Heart left ventricle (tissue), 16 donors: ENCODE measurements around the gene LRRC55. TPM values are rescaled to one million over a fixed set of nuclear protein-coding genes. Genes with fewer than 3 reads are reported as not detected.

ENCODE experiments used
- ATAC-seq, 4 donors: fragments of 200-7000 bp; cut with Tn5 transposase; one replicate each; pipeline ENCODE4 v1.9.1; 2020 to 2022; ENCODE audit warnings: moderate library complexity in 4 of 4, mild to moderate bottlenecking in 3 of 4, moderate number of reproducible peaks in 1 of 4
- DNase-seq, 5 donors: peaks; one replicate each; pipeline ENCODE4 v3.0.0-alpha.2; 2020
- H3K27ac ChIP-seq, 12 donors: fragments of 200-600 bp; sonication (generic) in 4 of 12; one replicate each; pipeline versions ENCODE4 v1.5.0 to v1.8.0; 2016 to 2022; ENCODE audit warnings: mild to moderate bottlenecking in 2 of 12
- H3K27me3 ChIP-seq, 9 donors: fragments of 200-600 bp; sonication (generic) in 2 of 9; one replicate each; pipeline versions ENCODE4 v1.5.1 to v1.8.0; 2016 to 2022; ENCODE audit warnings: mild to moderate bottlenecking in 3 of 9
- H3K36me3 ChIP-seq, 9 donors: fragments of 200-600 bp; sonication (generic) in 2 of 9; one replicate each; pipeline versions ENCODE4 v1.5.0 to v1.8.0; 2018 to 2022; ENCODE audit warnings: mild to moderate bottlenecking in 2 of 9
- H3K4me1 ChIP-seq, 12 donors: fragments of 200-600 bp; sonication (generic) in 4 of 12; one replicate each; pipeline versions ENCODE4 v1.5.0 to v1.8.0; 2016 to 2022; ENCODE audit warnings: mild to moderate bottlenecking in 3 of 12
- H3K4me3 ChIP-seq, 12 donors: fragments of 200-600 bp; sonication (generic) in 4 of 12; one replicate each; pipeline versions ENCODE4 v1.5.0 to v1.8.0; 2017 to 2022; ENCODE audit warnings: mild to moderate bottlenecking in 9 of 12, moderate library complexity in 4 of 12
- H3K9me3 ChIP-seq, 12 donors: fragments of 200-600 bp; sonication (generic) in 4 of 12; one replicate each; pipeline versions ENCODE4 v1.5.0 to v1.8.0; 2016 to 2022; ENCODE audit warnings: mild to moderate bottlenecking in 1 of 12
- CTCF ChIP-seq, 12 donors: fragments of 200-600 bp; sonication (generic) in 4 of 12; IDR thresholded peaks; one replicate each; pipeline versions ENCODE4 v1.5.0 to v1.8.0; 2018 to 2022; ENCODE audit warnings: antibody characterized with exemption in 12 of 12, mild to moderate bottlenecking in 5 of 12
- POLR2A ChIP-seq, 2 donors: fragments of 450-650 bp; IDR thresholded peaks; one replicate each; pipeline ENCODE4 v1.6.1; 2017; ENCODE audit warnings: antibody characterized with exemption in 2 of 2, mild to moderate bottlenecking in 2 of 2, moderate library complexity in 2 of 2
- WGBS, 4 donors: extraction: QIAGEN DNeasy Blood & Tissue Kit in 2 of 4; methylation state at CpG; one replicate each; pipeline versions ENCODE4 v1.1.5 to v1.1.7; 2013 to 2018; 5-methylcytosine and 5-hydroxymethylcytosine counted together
- intact Hi-C, 10 donors: fragments of 100-400 bp; cut with DNase I; formaldehyde crosslinking; loops; one replicate each; pipeline versions ENCODE4 v1.11.1 to v1.14.2; 2022
- polyA plus RNA-seq, 2 donors: library from polyadenylated mRNA; stranded (reverse); fragments of 200-250 nt; gene quantifications; one replicate each; pipeline ENCODE4 v1.2.3, GENCODE V29; 2013
- total RNA-seq, 9 donors: library from RNA; depleted of rRNA in 2 of 9; stranded (reverse); fragments of >200 nt in 2 of 9; fragmentation: NEBNext Ultra II Directional in 3 of 9; extraction: Animal tissue kit (Norgen Biotek cat#: 25700) in 3 of 9; gene quantifications; one replicate each; pipeline versions ENCODE4 v1.1.0 to v1.2.4, GENCODE V29; 2016 to 2023
- donor health status: ischemic (EF 13 %, LVEDD 7.1; RV severe dilation, severe dysfunction).
- donor health status: healthy with polysubstance abuse.
- donor health status: DM: no; HTN: yes; CAD: no.
- donor health status: DM: no; HTN: no; CAD: no.
- donor health status: ischemic (EF 25% LVEDD 6.9; RV normal size, moderate dysfunction).
- donor health status: ischemic (EF 25% LVEDD 5.7; RV mildly dilated, moderate dysfunction).
- donor health status: healthy.
- donor health status: DM: yes; HTN: yes; CAD: no.
- donor health status: ischemic (EF 35%, LVEDD 5.7; RV mildly dilated, moderate dysfunction).
- donor health status: nonischemic (EF 11% LVEDD 7.7; RV severe dilation, severe dysfunction).
- donor health status: DM: yes; HTN: yes; CAD: no.
- donor health status: PGD.
- donor health status: ischemic (EF 29% LVEDD 5.4; RV normal size, mild dysfunction).
- donor health status: nonischemic (EF 23%, LVEDD 6.1; RV moderate dilation, normal function).

LRRC55 gene
- total and polyA plus RNA-seq, 11 donors, result 0.07 to 1.1 (median 0.26) TPM; not detected in 3

GRCh38 chr11:57203359-57203758 lies 21.6 kb downstream of the LRRC55 start:
- H3K27me3 ChIP-seq, result no peaks in the 10 kb centered on the region
- intact Hi-C loops, result loop anchor here in 7 of 10 donors (5.0 to 10.0 kb wide), 6 partner anchors 34 to 69 kb away; partner anchors contain the start of gene APLNR (in 1 of the 7)
- H3K4me1 ChIP-seq, result peaks cover 12 to 81% (median 45%) of the 10 kb centered on the region in 12 donors
- peak overlapping the region in 10 of 12 donors; percentile 30 to 73 (median 51) for H3K27ac ChIP-seq
- H3K9me3 ChIP-seq, result no peaks in the 10 kb centered on the region
- ATAC-seq, result peak; percentile 82 to 83 (median 82)
- 8 to 20% (median 17%) methylated on average over 3 of the region's 3 CpGs for WGBS, 4 donors
- DNase-seq, result peak; percentile 77 to 92 (median 88)
- H3K36me3 ChIP-seq, result no peaks in the 10 kb centered on the region
- TF ChIP-seq CTCF (IDR thresholded peaks at IDR 0.05), result no peak
- no peak for TF ChIP-seq POLR2A (IDR thresholded peaks at IDR 0.05)
- H3K4me3 ChIP-seq, result no peak overlapping the region

- TF ChIP-seq CTCF (IDR thresholded peaks at IDR 0.05) (no peak), POLR2A (IDR thresholded peaks at IDR 0.05) (no peak)
- WGBS, 4 donors, result 57 to 69% (median 60%) methylated on average over 7 of the region's 7 CpGs
- DNase-seq (no peak), ATAC-seq (no peak)
- H3K4me3 ChIP-seq, result no peak overlapping the region
- no peaks in the 10 kb centered on the region for H3K27me3 ChIP-seq
- intact Hi-C loops, result loop anchor here in 7 of 10 donors (5.0 to 10.0 kb wide), 6 partner anchors 33 to 69 kb away; partner anchors contain the start of gene APLNR (in 1 of the 7)
- no peaks in the 10 kb centered on the region for H3K9me3 ChIP-seq
- H3K4me1 ChIP-seq, result peaks cover 12 to 81% (median 45%) of the 10 kb centered on the region in 12 donors
- no peaks in the 10 kb centered on the region for H3K36me3 ChIP-seq
- H3K27ac ChIP-seq, result peak overlapping the region in 9 of 12 donors; percentile 9 to 73 (median 51)
These were observed 22.2 kb downstream of the LRRC55 start for GRCh38 chr11:57203882-57204480.

- H3K27ac ChIP-seq, result peak overlapping the region in 9 of 12 donors; percentile 3 to 73 (median 31)
- intact Hi-C loops, result loop anchor here in 4 of 10 donors (5.0 to 10.0 kb wide), 3 partner anchors 37 to 70 kb away; no protein-coding TSS in a partner anchor
- DNase-seq, result peak in 1 of 5 donors; percentile 25
- H3K27me3 ChIP-seq, result no peaks in the 10 kb centered on the region
- no peaks in the 10 kb centered on the region for H3K9me3 ChIP-seq
- H3K4me1 ChIP-seq, result peaks cover 12 to 73% (median 44%) of the 10 kb centered on the region in 12 donors
- peak in 6 of 12 donors; percentile 12 to 37 (median 20) for TF ChIP-seq CTCF (IDR thresholded peaks at IDR 0.05)
- no peak for TF ChIP-seq POLR2A (IDR thresholded peaks at IDR 0.05)
- no peaks in the 10 kb centered on the region for H3K36me3 ChIP-seq
- 0 to 30% (median 26%) methylated on average over 2 to 3 of the region's 3 CpGs for WGBS, 4 donors
- H3K4me3 ChIP-seq, result no peak overlapping the region
- ATAC-seq, result peak in 3 of 4 donors; percentile 28 to 42 (median 41)
These were observed 23.4 kb downstream of the LRRC55 start for GRCh38 chr11:57205041-57205641.

GRCh38 chr11:57207168-57207567 lies 25.4 kb downstream of the LRRC55 start:
- 49 to 77% (median 65%) methylated on average over 6 of the region's 6 CpGs for WGBS, 4 donors
- no peak for DNase-seq
- peak in 1 of 4 donors; percentile 43 for ATAC-seq
- no peaks in the 10 kb centered on the region for H3K36me3 ChIP-seq
- H3K4me3 ChIP-seq, result no peak overlapping the region
- no peak for TF ChIP-seq POLR2A (IDR thresholded peaks at IDR 0.05)
- no peak for TF ChIP-seq CTCF (IDR thresholded peaks at IDR 0.05)
- intact Hi-C loops, result loop anchor here in 4 of 10 donors (5.0 to 10.0 kb wide), 3 partner anchors 35 to 72 kb away; no protein-coding TSS in a partner anchor
- H3K9me3 ChIP-seq, result no peaks in the 10 kb centered on the region
- peak overlapping the region in 7 of 12 donors; percentile 10 to 56 (median 39) for H3K27ac ChIP-seq
- peaks cover 4 to 62% (median 31%) of the 10 kb centered on the region in 12 donors for H3K4me1 ChIP-seq
- no peaks in the 10 kb centered on the region for H3K27me3 ChIP-seq
